Femur (tissue), 1 donor: ENCODE data around the gene RCAN3.
A peak's percentile ranks its signal among the peaks of the same experiment; 100 is the strongest.
"Not testable (repeated sequence)": the region's sequence is repeated elsewhere in the genome, so short reads cannot be mapped to it uniquely, and the experiment has no call there.

ENCODE experiments used
- DNase-seq: peaks from one replicate; pipeline ENCODE4 v3.0.0-alpha.2; 2017

Gene RCAN3

GRCh38 chr1:24502709-24503058, at the start of gene RCAN3:
TSS of gene RCAN3 (plus strand) at chr1:24502836. CDS start at chr1:24514373, 11,537 bp downstream.
- DNase-seq: peak; percentile 88

- DNase-seq: no peak
Observed at GRCh38 chr1:24452922-24453485, 49.6 kb upstream of the RCAN3 start.

GRCh38 chr1:24454673-24455072, 48.0 kb upstream of the RCAN3 start:
- DNase-seq: no peak

GRCh38 chr1:24455272-24455671, 47.4 kb upstream of the RCAN3 start:
- DNase-seq: no peak

GRCh38 chr1:24457866-24458265, 44.8 kb upstream of the RCAN3 start:
- no peak for DNase-seq

GRCh38 chr1:24459551-24460266, 42.9 kb upstream of the RCAN3 start:
- no peak for DNase-seq

- not testable (repeated sequence) for DNase-seq
Observed at GRCh38 chr1:24462128-24462527, 40.5 kb upstream of the RCAN3 start.

GRCh38 chr1:24463776-24464735, 38.6 kb upstream of the RCAN3 start:
- no peak for DNase-seq

GRCh38 chr1:24465099-24465498, 37.5 kb upstream of the RCAN3 start:
- DNase-seq: no peak

- no peak for DNase-seq
Observed at GRCh38 chr1:24465638-24466037, 37.0 kb upstream of the RCAN3 start.

GRCh38 chr1:24468685-24469316, 33.8 kb upstream of the RCAN3 start:
- no peak for DNase-seq

GRCh38 chr1:24470592-24470991, 32.0 kb upstream of the RCAN3 start:
- no peak for DNase-seq

GRCh38 chr1:24472527-24473251, 29.9 kb upstream of the RCAN3 start:
- no peak for DNase-seq

- no peak for DNase-seq
Observed at GRCh38 chr1:24474193-24474592, 28.4 kb upstream of the RCAN3 start.

- DNase-seq: no peak
Observed at GRCh38 chr1:24475700-24476099, 26.9 kb upstream of the RCAN3 start.

- no peak for DNase-seq
Observed at GRCh38 chr1:24476571-24476970, 26.1 kb upstream of the RCAN3 start.

- DNase-seq: no peak
Observed at GRCh38 chr1:24477309-24477708, 25.3 kb upstream of the RCAN3 start.

GRCh38 chr1:24481101-24481500, 21.5 kb upstream of the RCAN3 start:
- DNase-seq: peak; percentile 26

GRCh38 chr1:24481843-24482610, 20.6 kb upstream of the RCAN3 start:
- DNase-seq: no peak

- DNase-seq: no peak
Observed at GRCh38 chr1:24483441-24483840, 19.2 kb upstream of the RCAN3 start.

GRCh38 chr1:24484199-24484598, 18.4 kb upstream of the RCAN3 start:
- no peak for DNase-seq
